ENCODE measurements around the gene TCF4.

GRCh38 chr18:55319459-55320193 lies 268.4 kb downstream of the TCF4 start:
- no peak for TF ChIP-seq TEAD4 (CRISPR knock-in tag; IDR thresholded peaks at IDR 0.05)
- no peak for TF ChIP-seq CTCF (IDR thresholded peaks at IDR 0.05)
- no peak for TF ChIP-seq ATF2 (CRISPR knock-in tag; IDR thresholded peaks at IDR 0.05; ENCODE audit: borderline replicate concordance, low read depth)
- TF ChIP-seq USF2 (CRISPR knock-in tag; IDR thresholded peaks at IDR 0.05): no peak
- no peak for TF ChIP-seq ATF1 (CRISPR knock-in tag; IDR thresholded peaks at IDR 0.05)
- TF ChIP-seq NFE2L1 (CRISPR knock-in tag; IDR thresholded peaks at IDR 0.05): no peak
- TF ChIP-seq GABPB1 (CRISPR knock-in tag; IDR thresholded peaks at IDR 0.05): no peak
- TF ChIP-seq ZNF232 (CRISPR knock-in tag; IDR thresholded peaks at IDR 0.05): no peak
- TF ChIP-seq NR1H2 (CRISPR knock-in tag; IDR thresholded peaks at IDR 0.05): no peak
- no peak for TF ChIP-seq CREM (CRISPR knock-in tag; IDR thresholded peaks at IDR 0.05)
- no peak for TF ChIP-seq NR3C1 (CRISPR knock-in tag; conservative IDR thresholded peaks at IDR 0.05; ENCODE audit: low read depth)
- no peak for TF ChIP-seq NFYB (CRISPR knock-in tag; conservative IDR thresholded peaks at IDR 0.05; ENCODE audit: low read depth)

Measured in WTC11 (cell line).